GM12878 (cell line): Measurements from ENCODE around the gene SPTLC3.

Source experiments
- CTCF ChIP-seq, 3 experiments: IDR thresholded peaks in 2 of 3; conservative IDR thresholded peaks in 1 of 3; 2 replicates each; pipeline ENCODE4 v1.5.1; 2011; ENCODE audit warnings: low read depth in 3 of 3, low read length in 3 of 3, mild to moderate bottlenecking in 3 of 3, control low read depth in 2 of 3, moderate library complexity in 2 of 3, inconsistent platforms in 1 of 3, mixed read lengths in 1 of 3; ENCODE audit not compliant: control insufficient read depth in 2 of 3, insufficient read depth in 1 of 3; ENCODE audit errors: extremely low read depth in 1 of 3
- FOXK2 ChIP-seq: fragments of 450-650 bp; IDR thresholded peaks from 2 replicates; pipeline ENCODE4 v1.6.1; 2017; ENCODE audit warnings: mild to moderate bottlenecking, moderate library complexity
- POLR2A ChIP-seq: IDR thresholded peaks from 2 replicates; pipeline ENCODE4 v1.6.1; 2011; ENCODE audit warnings: low read depth, mild to moderate bottlenecking, low read length
- POLR2AphosphoS5 ChIP-seq: IDR thresholded peaks from 2 replicates; pipeline ENCODE4 v1.6.1; 2011; ENCODE audit warnings: mild to moderate bottlenecking, low read length, inconsistent platforms
- REST ChIP-seq: IDR thresholded peaks from 2 replicates; pipeline ENCODE4 v1.6.1; 2012; ENCODE audit warnings: mild to moderate bottlenecking, low read depth, low read length
- YY1 ChIP-seq: IDR thresholded peaks from 2 replicates; pipeline ENCODE4 v1.6.1; 2011; ENCODE audit warnings: low read depth, mild to moderate bottlenecking, low read length

GRCh38 chr20:13059398-13060136, 50.8 kb downstream of the SPTLC3 start:
- TF ChIP-seq REST (no peak), POLR2AphosphoS5 (no peak), YY1 (no peak), POLR2A (no peak), FOXK2 (no peak), CTCF (IDR thresholded peaks at IDR 0.05 in 2 of 3, conservative IDR thresholded peaks at IDR 0.05 in 1 of 3; ENCODE audit: control insufficient read depth in 2 of 3, extremely low read depth in 1 of 3, insufficient read depth in 1 of 3, low read depth in 3 of 3, low read length in 3 of 3) (no peak)
